ENCODE data around the gene WDR54.
"Not testable (repeated sequence)": the region's sequence is repeated elsewhere in the genome, so short reads cannot be mapped to it uniquely, and the experiment has no call there.

Gene WDR54

GRCh38 chr2:74439803-74440377 is 18.4 kb downstream of the WDR54 start:
- TF ChIP-seq, protein P1, sequence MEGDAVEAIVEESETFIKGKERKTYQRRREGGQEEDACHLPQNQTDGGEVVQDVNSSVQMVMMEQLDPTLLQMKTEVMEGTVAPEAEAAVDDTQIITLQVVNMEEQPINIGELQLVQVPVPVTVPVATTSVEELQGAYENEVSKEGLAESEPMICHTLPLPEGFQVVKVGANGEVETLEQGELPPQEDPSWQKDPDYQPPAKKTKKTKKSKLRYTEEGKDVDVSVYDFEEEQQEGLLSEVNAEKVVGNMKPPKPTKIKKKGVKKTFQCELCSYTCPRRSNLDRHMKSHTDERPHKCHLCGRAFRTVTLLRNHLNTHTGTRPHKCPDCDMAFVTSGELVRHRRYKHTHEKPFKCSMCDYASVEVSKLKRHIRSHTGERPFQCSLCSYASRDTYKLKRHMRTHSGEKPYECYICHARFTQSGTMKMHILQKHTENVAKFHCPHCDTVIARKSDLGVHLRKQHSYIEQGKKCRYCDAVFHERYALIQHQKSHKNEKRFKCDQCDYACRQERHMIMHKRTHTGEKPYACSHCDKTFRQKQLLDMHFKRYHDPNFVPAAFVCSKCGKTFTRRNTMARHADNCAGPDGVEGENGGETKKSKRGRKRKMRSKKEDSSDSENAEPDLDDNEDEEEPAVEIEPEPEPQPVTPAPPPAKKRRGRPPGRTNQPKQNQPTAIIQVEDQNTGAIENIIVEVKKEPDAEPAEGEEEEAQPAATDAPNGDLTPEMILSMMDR (IDR thresholded peaks at IDR 0.05; ENCODE audit: extremely low read depth, insufficient read depth, missing control alignments), result no peak
- in situ Hi-C loops (cut with MboI; ENCODE audit: low pct_unique_long_range_greater_than_20kb, low sequenced_read_pairs, unreplicated experiment), result no loop called here
- no peak for DNase-seq (ENCODE audit: low spot score)

- in situ Hi-C loops (cut with MboI; ENCODE audit: low pct_unique_long_range_greater_than_20kb, low sequenced_read_pairs, unreplicated experiment), result no loop called here
- TF ChIP-seq, protein P1 (IDR thresholded peaks at IDR 0.05; ENCODE audit: extremely low read depth, insufficient read depth, missing control alignments), result no peak
- peak; percentile 98 for DNase-seq (ENCODE audit: low spot score)
These were observed 19.0 kb downstream of the WDR54 start for GRCh38 chr2:74440378-74441169.

DNA sequence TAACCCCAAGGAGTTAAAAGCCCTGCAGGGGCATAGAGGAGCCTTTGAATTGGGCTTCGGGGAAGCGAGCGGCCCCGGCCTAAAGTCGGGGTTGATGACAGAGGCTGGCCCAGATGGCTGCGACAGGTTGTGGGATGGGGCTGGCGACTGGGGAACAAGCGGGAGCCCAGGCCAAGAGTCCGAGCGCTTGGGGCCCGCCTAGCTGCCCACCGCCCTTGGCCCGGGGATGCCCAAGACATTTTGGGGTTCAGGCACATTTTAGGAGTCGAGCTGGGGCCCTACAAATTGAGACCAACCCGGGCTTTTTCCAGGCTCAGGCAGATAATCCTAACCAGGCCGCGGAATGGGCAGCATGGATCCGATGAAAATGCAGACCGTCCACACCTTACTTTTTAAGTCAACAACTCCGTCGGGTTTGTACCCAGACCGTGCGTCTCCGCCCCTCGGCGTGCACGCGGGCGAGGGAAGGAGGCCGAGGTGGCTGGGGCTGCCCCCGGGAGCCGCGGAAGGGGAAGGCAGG is 19.7 kb downstream of the WDR54 start:
- DNase-seq (ENCODE audit: low spot score), result no peak
- TF ChIP-seq, protein P1 (IDR thresholded peaks at IDR 0.05; ENCODE audit: extremely low read depth, insufficient read depth, missing control alignments), result no peak
- in situ Hi-C loops (cut with MboI; ENCODE audit: low pct_unique_long_range_greater_than_20kb, low sequenced_read_pairs, unreplicated experiment), result no loop called here

- in situ Hi-C loops (cut with MboI; ENCODE audit: low pct_unique_long_range_greater_than_20kb, low sequenced_read_pairs, unreplicated experiment), result no loop called here
- TF ChIP-seq, protein P1 (IDR thresholded peaks at IDR 0.05; ENCODE audit: extremely low read depth, insufficient read depth, missing control alignments), result no peak
- DNase-seq (ENCODE audit: low spot score), result peak; percentile 71
These were observed 20.4 kb downstream of the WDR54 start, which contains the start of gene RTKN for GRCh38 chr2:74441690-74442482. TSS of gene RTKN (minus strand) at chr2:74441937. CDS start at chr2:74441816, 121 bp downstream.

DNA sequence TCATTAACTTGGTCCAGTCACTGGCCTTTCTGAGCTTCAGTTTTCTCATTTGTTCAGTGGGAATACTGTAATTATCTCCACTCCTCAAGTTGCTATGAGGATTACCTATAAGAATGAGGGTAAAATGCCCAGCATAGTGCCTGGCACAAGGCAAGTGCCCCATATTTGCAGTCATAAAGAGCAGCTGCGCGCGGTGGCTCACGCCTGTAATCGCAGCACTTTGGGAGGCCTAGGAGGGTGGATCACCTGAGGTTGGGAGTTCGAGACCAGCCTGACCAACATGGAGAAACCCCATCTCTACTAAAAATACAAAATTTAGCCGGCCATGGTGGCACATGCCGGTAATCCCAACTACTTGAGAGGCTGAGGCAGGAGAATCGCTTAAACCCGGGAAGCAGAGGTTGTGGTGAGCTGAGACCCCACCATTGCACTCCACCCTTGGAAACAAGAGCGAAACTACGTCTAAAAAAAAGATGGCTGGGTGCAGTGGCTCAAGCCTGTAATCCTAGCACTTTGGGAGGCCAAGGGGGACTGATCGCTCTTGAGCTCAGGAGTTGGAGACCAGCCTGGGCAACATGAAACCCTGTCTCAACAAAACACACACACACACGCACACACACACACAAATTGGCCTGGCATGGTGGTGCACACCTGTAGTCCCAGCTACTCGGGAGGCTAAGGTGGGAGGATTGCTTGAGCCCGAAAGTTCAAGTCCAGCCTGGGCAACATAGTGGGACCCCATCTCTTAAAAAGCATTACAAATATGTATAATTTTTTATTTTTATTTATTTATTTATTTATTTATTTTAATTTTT is 21.2 kb downstream of the WDR54 start:
- in situ Hi-C loops (cut with MboI; ENCODE audit: low pct_unique_long_range_greater_than_20kb, low sequenced_read_pairs, unreplicated experiment), result not testable (repeated sequence)

DNA sequence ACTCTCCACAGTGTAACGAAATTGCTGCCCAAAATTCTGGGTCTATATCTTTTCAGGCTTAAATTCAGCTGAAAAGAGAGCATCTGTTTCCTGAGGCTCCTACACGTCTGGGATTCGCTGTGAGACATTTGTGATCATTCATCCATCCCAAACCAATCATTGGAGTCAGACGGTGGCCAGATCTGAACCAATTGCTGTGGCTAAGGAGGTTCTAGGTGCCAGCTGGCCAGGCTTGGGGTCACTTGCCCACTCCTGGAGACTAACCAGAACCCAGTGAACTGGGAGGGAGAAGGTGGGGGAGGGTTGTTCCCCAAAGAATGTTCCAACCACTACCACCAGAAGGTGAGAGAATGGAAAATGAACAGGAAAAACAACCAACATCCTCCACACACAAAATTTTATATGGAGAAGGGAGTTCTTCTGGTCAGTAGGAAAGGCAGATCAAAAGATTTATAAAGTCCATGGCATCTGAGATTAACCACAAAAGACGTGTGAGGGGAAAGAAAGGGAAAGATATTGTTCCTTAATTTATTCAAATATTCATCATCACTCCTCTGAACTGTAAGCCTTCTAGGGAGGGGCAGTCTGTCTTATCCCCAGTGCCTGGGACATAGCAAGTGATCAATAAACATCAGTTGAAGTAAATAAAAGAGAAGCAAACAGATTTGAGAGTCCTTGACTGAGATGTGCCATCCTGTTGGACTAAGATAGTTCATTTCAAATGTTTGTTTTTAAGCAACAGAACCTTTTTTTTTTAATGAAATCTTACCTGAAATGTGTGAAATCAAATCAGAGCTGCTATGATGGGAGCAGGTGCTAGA is 23.2 kb downstream of the WDR54 start:
- no peak for DNase-seq (ENCODE audit: low spot score)
- TF ChIP-seq, protein P1 (IDR thresholded peaks at IDR 0.05; ENCODE audit: extremely low read depth, insufficient read depth, missing control alignments), result no peak
- in situ Hi-C loops (cut with MboI; ENCODE audit: low pct_unique_long_range_greater_than_20kb, low sequenced_read_pairs, unreplicated experiment), result no loop called here

More for the DNA sequence above, 21.2 kb downstream of the WDR54 start:
- not testable (repeated sequence) for DNase-seq (ENCODE audit: low spot score)
